Ovary (tissue), 9 donors: ENCODE data around the gene TBCD. TPM values are rescaled to one million over a fixed set of nuclear protein-coding genes. Genes with fewer than 3 reads are reported as not detected.
A peak's percentile ranks its signal among the peaks of the same experiment; 100 is the strongest.

ENCODE experiments used
- DNase-seq, 5 donors: peaks; one replicate each; pipeline ENCODE4 v3.0.0-alpha.2; 2019 to 2020
- H3K27ac ChIP-seq, 2 donors: fragments of 200-600 bp; one replicate each; pipeline versions ENCODE4 v1.5.1 to v1.8.0; 2019 to 2022
- H3K27me3 ChIP-seq: fragments of 200-600 bp; one replicate; pipeline ENCODE4 v1.8.0; 2022
- H3K36me3 ChIP-seq: fragments of 200-600 bp; sonication (generic); one replicate; pipeline ENCODE4 v1.5.1; 2019
- H3K4me1 ChIP-seq: one replicate; pipeline ENCODE4 v1.8.1; 2013; ENCODE audit warnings: mild to moderate bottlenecking, moderate library complexity; ENCODE audit not compliant: insufficient read depth
- H3K4me3 ChIP-seq: fragments of 200-600 bp; sonication (generic); one replicate; pipeline ENCODE4 v1.5.1; 2017
- H3K9me3 ChIP-seq, 2 donors: fragments of 200-600 bp in 1 of 2; sonication (generic) in 1 of 2; one replicate each; pipeline versions ENCODE4 v1.5.1 to v1.8.1; 2013 to 2019; ENCODE audit warnings: mild to moderate bottlenecking in 1 of 2, moderate library complexity in 1 of 2
- EP300 ChIP-seq: sonication (generic); formaldehyde crosslinking; IDR thresholded peaks from one replicate; pipeline ENCODE4 v1.6.1; 2017; ENCODE audit warnings: antibody characterized with exemption
- POLR2A ChIP-seq: fragments of 450-650 bp; IDR thresholded peaks from one replicate; pipeline ENCODE4 v1.6.1; 2017; ENCODE audit warnings: antibody characterized with exemption, mild to moderate bottlenecking, moderate library complexity
- WGBS, 3 donors: extraction: QIAGEN DNeasy Blood & Tissue Kit in 1 of 3; methylation state at CpG; one replicate each; pipeline versions ENCODE4 v1.1.5 to v1.1.7; 2013 to 2017; 5-methylcytosine and 5-hydroxymethylcytosine counted together
- intact Hi-C, 4 donors: fragments of 100-400 bp; cut with DNase I; formaldehyde crosslinking; loops; one replicate each; pipeline versions ENCODE4 v1.11.0 to v1.15.1; 2022 to 2023
- polyA plus RNA-seq, 2 donors: library from polyadenylated mRNA; stranded (reverse); fragments of 200-250 nt in 1 of 2; fragments of 350-450 nt in 1 of 2; fragmentation: Illumina TruSeq in 1 of 2; extraction: RNeasy Lipid Tissue Mini Kit (QIAGEN cat#74804) in 1 of 2; gene quantifications; one replicate each; pipeline ENCODE4 v1.2.3, GENCODE V29; 2013 to 2014
- total RNA-seq, 7 donors: library from RNA; depleted of rRNA in 2 of 7; stranded (reverse); fragments of >200 nt in 2 of 7; fragmentation: NEBNext Ultra II Directional in 3 of 7; extraction: Animal tissue kit (Norgen Biotek cat#: 25700) in 3 of 7; gene quantifications; one replicate each; pipeline versions ENCODE4 v1.1.0 to v1.2.4, GENCODE V29; 2016 to 2023
- TF ChIP-seq, protein P1 (sequence below), 3 donors: fragments of 450-650 bp in 2 of 3; fragments of 200-600 bp in 1 of 3; IDR thresholded peaks; one replicate each; pipeline versions ENCODE4 v1.5.1 to v1.8.0; 2016 to 2022; ENCODE audit warnings: antibody characterized with exemption in 3 of 3, mild to moderate bottlenecking in 1 of 3
- donor health status: DM: no; HTN: no; CAD: no; lungs with moderate emphysema.
- donor health status: DM: no; HTN: no; CAD: no.
- donor health status: Bipolar disorder and iron deficiency.
- donor health status: DM: yes; HTN: yes; CAD: no.
- donor health status: DM: no; HTN: no; CAD: no.
- donor health status: DM: yes; HTN: yes; CAD: no.

TBCD gene
- total and polyA plus RNA-seq, 9 donors = 29.2 to 88.3 (median 59.2) TPM

DNA sequence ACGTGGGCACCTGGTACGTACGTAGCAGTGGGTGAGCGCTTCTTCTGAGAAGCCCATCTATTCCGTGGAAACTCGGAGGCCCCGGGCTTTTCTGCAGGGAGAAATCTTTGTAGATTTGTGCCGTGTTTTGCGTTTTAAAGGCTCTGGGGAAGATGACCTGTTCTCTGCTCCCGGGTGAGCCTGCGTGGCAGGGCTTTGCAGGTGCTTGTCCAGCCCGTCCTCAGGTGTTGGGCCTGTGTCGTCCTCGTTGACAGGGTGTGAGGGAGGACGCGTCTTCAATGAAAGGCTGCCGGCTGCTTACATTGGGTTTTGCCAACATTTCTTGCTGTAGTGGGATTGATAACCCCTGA lies 175.4 kb downstream of the TBCD start:
- no peaks in the 10 kb centered on the region for H3K9me3 ChIP-seq
- TF ChIP-seq POLR2A = no peak
- TF ChIP-seq, protein P1, sequence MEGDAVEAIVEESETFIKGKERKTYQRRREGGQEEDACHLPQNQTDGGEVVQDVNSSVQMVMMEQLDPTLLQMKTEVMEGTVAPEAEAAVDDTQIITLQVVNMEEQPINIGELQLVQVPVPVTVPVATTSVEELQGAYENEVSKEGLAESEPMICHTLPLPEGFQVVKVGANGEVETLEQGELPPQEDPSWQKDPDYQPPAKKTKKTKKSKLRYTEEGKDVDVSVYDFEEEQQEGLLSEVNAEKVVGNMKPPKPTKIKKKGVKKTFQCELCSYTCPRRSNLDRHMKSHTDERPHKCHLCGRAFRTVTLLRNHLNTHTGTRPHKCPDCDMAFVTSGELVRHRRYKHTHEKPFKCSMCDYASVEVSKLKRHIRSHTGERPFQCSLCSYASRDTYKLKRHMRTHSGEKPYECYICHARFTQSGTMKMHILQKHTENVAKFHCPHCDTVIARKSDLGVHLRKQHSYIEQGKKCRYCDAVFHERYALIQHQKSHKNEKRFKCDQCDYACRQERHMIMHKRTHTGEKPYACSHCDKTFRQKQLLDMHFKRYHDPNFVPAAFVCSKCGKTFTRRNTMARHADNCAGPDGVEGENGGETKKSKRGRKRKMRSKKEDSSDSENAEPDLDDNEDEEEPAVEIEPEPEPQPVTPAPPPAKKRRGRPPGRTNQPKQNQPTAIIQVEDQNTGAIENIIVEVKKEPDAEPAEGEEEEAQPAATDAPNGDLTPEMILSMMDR (IDR thresholded peaks at IDR 0.05) = no peak
- no peak overlapping the region for H3K4me3 ChIP-seq
- H3K4me1 ChIP-seq = peaks cover 5% of the 10 kb centered on the region
- no peak for DNase-seq
- intact Hi-C loops = no loop called here
- WGBS, 3 donors = 91 to 95% (median 94%) methylated on average over 16 to 17 of the region's 17 CpGs
- H3K27ac ChIP-seq = no peak overlapping the region
- H3K27me3 ChIP-seq = no peaks in the 10 kb centered on the region
- H3K36me3 ChIP-seq = no peaks in the 10 kb centered on the region

DNA sequence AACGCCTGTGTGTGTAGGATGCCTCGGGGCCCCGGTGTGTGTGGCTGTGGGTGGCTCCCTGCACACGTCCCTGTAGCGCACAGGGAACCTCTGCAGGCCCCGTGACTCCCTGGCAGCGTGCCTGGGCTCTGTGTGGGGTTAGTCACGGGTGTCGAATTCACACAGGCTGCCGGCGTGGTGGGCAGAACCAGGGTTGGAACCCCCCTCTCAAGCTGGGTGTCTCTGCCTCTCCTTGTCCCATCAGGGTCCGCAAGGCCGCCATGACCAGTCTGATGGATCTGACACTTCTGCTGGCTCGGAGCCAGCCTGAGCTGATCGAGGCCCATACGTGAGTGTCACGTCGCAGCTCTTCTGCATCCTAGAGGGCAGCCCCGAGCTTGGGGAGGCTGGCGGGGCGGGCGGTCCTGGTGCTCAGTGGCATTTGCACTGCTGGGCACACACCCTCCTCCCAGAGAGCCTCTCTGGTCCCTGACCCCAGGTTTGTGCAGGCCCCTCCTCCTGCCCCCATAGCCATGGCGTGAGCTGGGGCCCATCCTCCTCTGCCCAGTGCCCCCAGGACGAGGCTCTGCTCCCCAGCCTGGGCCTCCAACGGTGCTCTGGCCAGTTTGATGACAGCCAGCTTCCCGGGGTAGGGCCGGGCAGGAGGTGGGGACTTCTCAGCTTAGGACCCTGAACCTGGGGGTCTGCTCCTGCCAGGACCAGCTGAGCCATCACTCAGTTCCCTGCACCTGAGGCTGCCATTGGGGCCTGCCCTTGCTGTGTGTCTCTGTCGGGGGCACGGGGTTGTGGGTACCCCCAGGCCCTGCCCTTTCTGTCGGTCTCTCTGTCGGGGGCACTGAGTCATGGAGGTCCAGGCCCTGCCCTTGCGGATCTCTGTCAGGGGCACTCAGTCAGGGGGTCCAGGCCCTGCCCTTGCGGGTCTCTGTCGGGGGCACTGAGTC lies 176.1 kb downstream of the TBCD start:
- no peak for TF ChIP-seq EP300
- TF ChIP-seq, protein P1 (IDR thresholded peaks at IDR 0.05) = no peak
- TF ChIP-seq POLR2A = no peak
- peak in 1 of 5 donors; percentile 35 for DNase-seq
- intact Hi-C loops = no loop called here

DNA sequence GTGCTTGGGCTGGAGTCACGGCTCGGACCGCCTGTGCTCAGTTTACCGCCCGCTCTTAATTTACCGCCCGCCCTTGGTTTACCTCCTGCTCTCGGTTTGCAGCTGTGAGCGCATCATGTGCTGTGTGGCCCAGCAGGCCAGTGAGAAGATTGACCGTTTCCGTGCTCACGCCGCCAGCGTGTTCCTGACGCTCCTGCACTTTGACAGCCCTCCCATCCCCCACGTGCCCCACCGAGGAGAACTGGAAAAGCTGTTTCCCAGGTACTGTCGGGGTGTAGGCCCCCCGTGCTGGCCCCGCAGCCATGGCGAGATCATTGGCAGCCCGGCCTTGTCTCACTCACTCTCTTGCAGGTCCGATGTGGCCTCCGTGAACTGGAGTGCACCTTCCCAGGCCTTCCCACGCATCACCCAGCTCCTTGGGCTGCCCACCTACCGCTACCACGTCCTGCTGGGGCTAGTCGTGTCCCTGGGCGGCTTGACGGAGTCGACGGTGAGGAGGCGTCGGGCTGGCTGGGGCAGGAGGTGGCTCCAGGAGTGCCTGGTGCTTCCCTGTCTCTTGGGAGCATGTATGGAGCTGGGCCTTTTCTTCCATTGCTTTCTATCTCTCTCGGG lies 177.3 kb downstream of the TBCD start:
- TF ChIP-seq, protein P1 (IDR thresholded peaks at IDR 0.05) = no peak
- TF ChIP-seq EP300 (no peak), POLR2A (no peak)
- DNase-seq = peak in 3 of 5 donors; percentile 13 to 30 (median 17)
- no peak overlapping the region for H3K27ac ChIP-seq
- intact Hi-C loops = no loop called here
- no peaks in the 10 kb centered on the region for H3K36me3 ChIP-seq
- H3K4me3 ChIP-seq = no peak overlapping the region
- 93 to 95% (median 94%) methylated on average over 35 of the region's 35 CpGs for WGBS, 3 donors
- peaks cover 5% of the 10 kb centered on the region for H3K4me1 ChIP-seq
- H3K9me3 ChIP-seq = no peaks in the 10 kb centered on the region
- no peaks in the 10 kb centered on the region for H3K27me3 ChIP-seq

More for the DNA sequence above, 176.1 kb downstream of the TBCD start:
- Histone ChIP-seq H3K4me1 (peaks cover 5% of the 10 kb centered on the region), H3K4me3 (no peak overlapping the region), H3K9me3 (no peaks in the 10 kb centered on the region), H3K36me3 (no peaks in the 10 kb centered on the region), H3K27ac (no peak overlapping the region), H3K27me3 (no peaks in the 10 kb centered on the region)
- WGBS, 3 donors = 83 to 88% (median 87%) methylated on average over 34 of the region's 34 CpGs

DNA sequence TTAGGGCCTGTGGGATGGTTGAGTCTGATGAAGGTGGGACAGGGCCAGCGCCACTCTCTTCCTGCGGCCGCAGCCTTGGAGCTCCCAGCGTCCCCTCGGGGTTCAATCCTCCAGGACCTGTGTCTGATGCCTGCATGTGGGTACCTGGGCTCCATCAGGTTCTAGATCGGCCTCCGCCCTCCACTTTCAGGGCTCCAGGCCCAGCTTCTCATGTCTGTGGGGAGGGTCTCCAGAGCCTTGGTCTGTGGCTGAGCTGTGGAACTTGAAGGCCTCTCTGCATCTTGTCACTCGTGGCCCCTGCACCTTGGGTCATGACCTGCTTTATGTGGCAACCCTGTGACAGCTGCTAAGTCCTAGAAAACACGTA lies 177.8 kb downstream of the TBCD start:
- 91 to 94% (median 92%) methylated on average over 9 of the region's 9 CpGs for WGBS, 3 donors
- no peaks in the 10 kb centered on the region for H3K36me3 ChIP-seq
- peaks cover 5% of the 10 kb centered on the region for H3K4me1 ChIP-seq
- intact Hi-C loops = no loop called here
- no peaks in the 10 kb centered on the region for H3K9me3 ChIP-seq
- no peak for TF ChIP-seq EP300
- TF ChIP-seq POLR2A = no peak
- TF ChIP-seq, protein P1 (IDR thresholded peaks at IDR 0.05) = no peak
- no peaks in the 10 kb centered on the region for H3K27me3 ChIP-seq
- DNase-seq = peak in 3 of 5 donors; percentile 18 to 29 (median 19)
- H3K4me3 ChIP-seq = no peak overlapping the region
- H3K27ac ChIP-seq = no peak overlapping the region
